HCT116 (cell line): Measurements from ENCODE around the gene MCAT. TPM values are rescaled to one million over a fixed set of nuclear protein-coding genes. Genes with fewer than 3 reads are reported as not detected.
A peak's percentile ranks its signal among the peaks of the same experiment; 100 is the strongest.

Source experiments
- ATAC-seq: fragments of 200-7000 bp; cut with Tn5 transposase; 2 replicates; pipeline ENCODE4 v1.9.1; 2020; ENCODE audit warnings: mild to moderate bottlenecking, moderate library complexity
- BruUV-seq: library from RNA; stranded (reverse); fragments of 400-500 nt; replicated peaks from 2 replicates; lab custom pipeline; 2021; lab: Mats Ljungman, UMichigan
- CTCF ChIA-PET: fragments of 300-600 bp; sonication (Branson Sonifier 250); formaldehyde crosslinking; loops from one replicate; lab custom pipeline; 2021; ENCODE audit warnings: antibody characterized with exemption; lab: Charles Lee
- POLR2A ChIA-PET: fragments of 300-600, 350-600 bp; sonication (Branson Sonifier 250); formaldehyde crosslinking; loops from one replicate; lab custom pipeline; 2021; ENCODE audit warnings: antibody characterized with exemption; lab: Charles Lee
- RAD21 ChIA-PET, 2 experiments: fragments of 300-600 bp; sonication (Branson Sonifier 250); formaldehyde crosslinking; loops; one replicate each; lab custom pipeline; 2023; ENCODE audit warnings: low total read pairs in 2 of 2; ENCODE audit not compliant: uncharacterized antibody in 2 of 2, unreplicated experiment in 2 of 2, low non-redundant PET in 1 of 2; lab: Charles Lee
- DNase-seq: peaks from one replicate; pipeline ENCODE4 v3.0.0-alpha.2; 2010; ENCODE audit warnings: low read depth, low spot score
- H2AFZ ChIP-seq: fragments of 200-600 bp; shearing (Covaris generic), sonication (generic); 2 replicates; pipeline ENCODE4 v1.6.1; 2017; ENCODE audit warnings: low read depth, mixed run types, mixed read lengths, antibody characterized with exemption, low read length; ENCODE audit not compliant: poor library complexity, severe bottlenecking
- H3K27ac ChIP-seq: 2 replicates; pipeline ENCODE4 v1.5.1; 2012; ENCODE audit warnings: low read depth, low read length
- H3K27me3 ChIP-seq: fragments of 200-600 bp; sonication (generic); 2 replicates; pipeline ENCODE4 v1.6.1; 2016; ENCODE audit warnings: mixed run types, low read length, mixed read lengths; ENCODE audit not compliant: insufficient read depth
- H3K36me3 ChIP-seq, 2 experiments: fragments of 200-500 bp in 1 of 2; fragments of 200-600 bp in 1 of 2; sonication (Bioruptor generic) in 1 of 2; sonication (generic) in 1 of 2; 2 replicates each; pipeline versions ENCODE4 v1.5.1 to v1.6.1; 2014 to 2016; ENCODE audit warnings: low read length in 2 of 2, inconsistent platforms in 1 of 2, mixed read lengths in 1 of 2, mixed run types in 1 of 2; ENCODE audit not compliant: insufficient read depth in 2 of 2, control insufficient read depth in 1 of 2
- H3K4me1 ChIP-seq, 2 experiments: fragments of 200-600 bp in 1 of 2; sonication (generic) in 1 of 2; 2 replicates each; pipeline versions ENCODE4 v1.5.1 to v1.6.1; 2012 to 2017; ENCODE audit warnings: low read length in 2 of 2, inconsistent platforms in 1 of 2, mild to moderate bottlenecking in 1 of 2, mixed read lengths in 1 of 2, mixed run types in 1 of 2, moderate library complexity in 1 of 2; ENCODE audit not compliant: insufficient read depth in 2 of 2, control insufficient read depth in 1 of 2
- H3K4me2 ChIP-seq: fragments of 200-600 bp; sonication (generic); 2 replicates; pipeline ENCODE4 v1.6.1; 2017; ENCODE audit warnings: mixed run types, low read length, mixed read lengths
- H3K4me3 ChIP-seq, 2 experiments: fragments of 200-600 bp in 1 of 2; sonication (generic) in 1 of 2; replicated peaks in 1 of 2; 2 replicates each; pipeline ENCODE4 v1.5.1; 2011 to 2016; ENCODE audit warnings: low read length in 2 of 2, control low read depth in 1 of 2, low read depth in 1 of 2, mild to moderate bottlenecking in 1 of 2, mixed read lengths in 1 of 2, mixed run types in 1 of 2
- H3K79me2 ChIP-seq: fragments of 200-600 bp; sonication (generic); 2 replicates; pipeline ENCODE4 v1.6.1; 2017; ENCODE audit warnings: mild to moderate bottlenecking, mixed run types, low read length, moderate library complexity, mixed read lengths; ENCODE audit not compliant: insufficient read depth
- H3K9ac ChIP-seq: fragments of 200-600 bp; sonication (generic); 2 replicates; pipeline ENCODE4 v1.6.1; 2016; ENCODE audit warnings: low read length, mixed read lengths
- H3K9me2 ChIP-seq: fragments of 200-600 bp; sonication (generic), shearing (Covaris generic); 2 replicates; pipeline ENCODE4 v1.6.1; 2017; ENCODE audit warnings: mixed run types, mild to moderate bottlenecking, moderate library complexity; ENCODE audit not compliant: insufficient read depth
- H3K9me3 ChIP-seq, 2 experiments: fragments of 200-500 bp in 1 of 2; fragments of 200-600 bp in 1 of 2; sonication (Bioruptor generic) in 1 of 2; sonication (generic) in 1 of 2; 2 replicates each; pipeline ENCODE4 v1.6.1; 2014 to 2017; ENCODE audit warnings: low read length in 2 of 2, mixed read lengths in 2 of 2, inconsistent platforms in 1 of 2, low read depth in 1 of 2, mild to moderate bottlenecking in 1 of 2, mixed run types in 1 of 2, moderate library complexity in 1 of 2; ENCODE audit not compliant: control insufficient read depth in 1 of 2, insufficient read depth in 1 of 2
- H4K20me1 ChIP-seq: fragments of 200-600 bp; sonication (generic), shearing (Covaris generic); 2 replicates; pipeline ENCODE4 v1.6.1; 2017; ENCODE audit warnings: mixed run types, mild to moderate bottlenecking, moderate library complexity; ENCODE audit not compliant: insufficient read depth
- CBX3 ChIP-seq: IDR thresholded peaks from 2 replicates; pipeline ENCODE4 v1.6.1; 2012; ENCODE audit warnings: low read depth
- CTCF ChIP-seq, 3 experiments: fragments of 200-600 bp in 1 of 3; sonication (generic) in 1 of 3; IDR thresholded peaks in 2 of 3; conservative IDR thresholded peaks in 1 of 3; 2 replicates each; pipeline ENCODE4 v1.5.1; 2012 to 2017; ENCODE audit warnings: low read depth in 2 of 3, low read length in 2 of 3, antibody characterized with exemption in 1 of 3, borderline replicate concordance in 1 of 3, control low read depth in 1 of 3, mild to moderate bottlenecking in 1 of 3, mixed read lengths in 1 of 3, mixed run types in 1 of 3, moderate library complexity in 1 of 3; ENCODE audit not compliant: insufficient read depth in 1 of 3
- EGR1 ChIP-seq: IDR thresholded peaks from 2 replicates; pipeline ENCODE4 v1.6.1; 2012; ENCODE audit warnings: low read depth
- MAX ChIP-seq: IDR thresholded peaks from 2 replicates; pipeline ENCODE4 v1.6.1; 2012
- POLR2A ChIP-seq: IDR thresholded peaks from 2 replicates; pipeline ENCODE4 v1.7.0; 2011; ENCODE audit warnings: borderline replicate concordance; ENCODE audit not compliant: insufficient read depth, insufficient read length; ENCODE audit errors: extremely low read depth
- POLR2AphosphoS5 ChIP-seq: IDR thresholded peaks from 2 replicates; pipeline ENCODE4 v1.6.1; 2011; ENCODE audit warnings: mild to moderate bottlenecking, low read depth, low read length, moderate library complexity
- RAD21 ChIP-seq: IDR thresholded peaks from 2 replicates; pipeline ENCODE4 v1.6.1; 2012; ENCODE audit warnings: low read depth, mild to moderate bottlenecking
- SIN3A ChIP-seq: IDR thresholded peaks from 2 replicates; pipeline ENCODE4 v1.6.1; 2012; ENCODE audit warnings: low read depth
- SRF ChIP-seq: IDR thresholded peaks from 2 replicates; pipeline ENCODE4 v1.6.1; 2012; ENCODE audit warnings: low read depth
- ZFX ChIP-seq: fragments of 450-650 bp; IDR thresholded peaks from 2 replicates; pipeline ENCODE4 v1.6.1; 2017
- intact Hi-C: fragments of 100-400 bp; cut with micrococcal nuclease; formaldehyde crosslinking; loops from 2 replicates; pipeline ENCODE4 v1.10.0; 2022
- total RNA-seq: library from RNA; stranded (reverse); gene quantifications from one replicate; pipeline ENCODE4 v1.2.1, GENCODE V29; 2021; ENCODE audit not compliant: unreplicated experiment

The MCAT gene
- total RNA-seq, 1 experiment from 2014 or later: 34.8 TPM

GRCh38 chr22:43088984-43089717 lies 54.0 kb downstream of the MCAT start, which contains the start of gene TTLL1:
TTLL1 (minus strand) TSS chr22:43089391; CDS start chr22:43075586, 13,805 bp downstream.
- Histone ChIP-seq H3K27me3 (no peaks in the 10 kb centered on the region), H3K9me3 (no peaks in the 10 kb centered on the region), H3K4me2 (peak within 1 kb of the TSS; percentile 100), H3K27ac (peak within 1 kb of the TSS; percentile 68), H3K4me1 (peaks cover 6 to 24% of the 10 kb centered on the region in 2 experiments; a peak in 3 of 4 replicates), H4K20me1 (no peaks in the 10 kb centered on the region), H3K9ac (peak within 1 kb of the TSS; percentile 78), H3K9me2 (no peaks in the 10 kb centered on the region), H3K79me2 (no peaks in the 10 kb centered on the region), H3K36me3 (no peaks in the 10 kb centered on the region), H3K4me3 (peak within 1 kb of the TSS; percentile 69 to 93), H2AFZ (peak within 1 kb of the TSS; percentile 93)
- ChIA-PET CTCF (no interaction called here), RAD21 (no interaction called here), POLR2A (no interaction called here)
- intact Hi-C loops: no loop called here
- BruUV-seq: no TSS peak
- DNase-seq: peak; percentile 76
- peak; percentile 69; the same call in 1 of the 2 replicates for TF ChIP-seq CBX3
- TF ChIP-seq CTCF (IDR thresholded peaks at IDR 0.05 in 2 of 3, conservative IDR thresholded peaks at IDR 0.05 in 1 of 3; ENCODE audit: borderline replicate concordance in 1 of 3, insufficient read depth in 1 of 3, low read depth in 2 of 3, low read length in 2 of 3): 0 out of 6 replicates have a peak, but pooled peaks of 1 of the 3 experiments have one; percentile 10
- TF ChIP-seq EGR1: no peak; the same call in 1 of the 2 replicates
- TF ChIP-seq ZFX: peak; percentile 47; the same call in 1 of the 2 replicates
- TF ChIP-seq POLR2AphosphoS5: peak; percentile 72
- peak; percentile 82 for TF ChIP-seq MAX
- TF ChIP-seq SIN3A: peak; percentile 69
- peak; percentile 52 for TF ChIP-seq POLR2A
- TF ChIP-seq RAD21: no peak
- no peak for TF ChIP-seq SRF
- peak; percentile 95 for ATAC-seq
